Testis (tissue), 3 donors: Measurements from ENCODE around the gene SMCP. TPM values are rescaled to one million over a fixed set of nuclear protein-coding genes. Genes with fewer than 3 reads are reported as not detected.

ENCODE experiments used
- DNase-seq: peaks from one replicate; pipeline ENCODE4 v3.0.0-alpha.2; 2019
- H3K27ac ChIP-seq, 2 donors: fragments of 200-600 bp; sonication (generic); one replicate each; pipeline ENCODE4 v1.5.1; 2019
- H3K27me3 ChIP-seq: fragments of 200-600 bp; sonication (generic); one replicate; pipeline ENCODE4 v1.5.1; 2019
- H3K36me3 ChIP-seq: fragments of 200-600 bp; sonication (generic); one replicate; pipeline ENCODE4 v1.5.1; 2017; ENCODE audit warnings: low read depth; ENCODE audit errors: missing control alignments
- H3K4me1 ChIP-seq: fragments of 200-600 bp; sonication (generic); one replicate; pipeline ENCODE4 v1.5.1; 2019
- H3K4me3 ChIP-seq, 2 donors: fragments of 200-600 bp; sonication (generic); one replicate each; pipeline ENCODE4 v1.5.1; 2017 to 2019
- H3K9me3 ChIP-seq: fragments of 200-600 bp; sonication (generic); one replicate; pipeline ENCODE4 v1.5.1; 2017
- CTCF ChIP-seq, 3 experiments: fragments of 450-650 bp in 2 of 3; fragments of 200-600 bp in 1 of 3; sonication (generic) in 1 of 3; IDR thresholded peaks; one replicate each; pipeline ENCODE4 v1.5.1; 2016 to 2019; ENCODE audit warnings: antibody characterized with exemption in 3 of 3, mild to moderate bottlenecking in 2 of 3, moderate library complexity in 1 of 3
- POLR2A ChIP-seq: fragments of 450-650 bp; IDR thresholded peaks from one replicate; pipeline ENCODE4 v1.6.1; 2017; ENCODE audit warnings: antibody characterized with exemption, mild to moderate bottlenecking, moderate library complexity
- WGBS, 2 donors: methylation state at CpG; one replicate each; pipeline ENCODE4 v1.1.5; 2018; 5-methylcytosine and 5-hydroxymethylcytosine counted together
- intact Hi-C: fragments of 100-400 bp; cut with DNase I; formaldehyde crosslinking; loops from one replicate; pipeline ENCODE4 v1.15.1; 2023; ENCODE audit warnings: low total_unique reads
- polyA plus RNA-seq: library from polyadenylated mRNA; stranded (reverse); fragments of 350-450 nt; fragmentation: Illumina TruSeq; extraction: RNeasy Lipid Tissue Mini Kit (QIAGEN cat#74804); gene quantifications from one replicate; pipeline ENCODE4 v1.2.3, GENCODE V29; 2014; ENCODE audit warnings: low read depth, low replicate concordance; ENCODE audit not compliant: insufficient read depth
- total RNA-seq, 2 donors: library from RNA; depleted of rRNA; stranded (reverse); fragments of >200 nt; gene quantifications; one replicate each; pipeline ENCODE4 v1.2.3, GENCODE V29; 2016

Gene SMCP
- total and polyA plus RNA-seq, 3 donors from 2014 or later, result 249 to 786 (median 724) TPM

- WGBS, 2 donors, result 90 to 92% methylated on average over 3 of the region's 3 CpGs
- no peak overlapping the region for H3K4me3 ChIP-seq
- H3K27me3 ChIP-seq, result no peaks in the 10 kb centered on the region
- intact Hi-C loops, result no loop called here
- no peak overlapping the region for H3K27ac ChIP-seq
- no peaks in the 10 kb centered on the region for H3K9me3 ChIP-seq
- no peaks in the 10 kb centered on the region for H3K4me1 ChIP-seq
- DNase-seq, result no peak
- TF ChIP-seq POLR2A, result no peak
- no peak for TF ChIP-seq CTCF (IDR thresholded peaks at IDR 0.05)
- H3K36me3 ChIP-seq, result no peaks in the 10 kb centered on the region
Measured at GRCh38 chr1:152928671-152929070, 50.5 kb downstream of the SMCP start.

- Histone ChIP-seq H3K4me3 (no peak overlapping the region), H3K4me1 (no peaks in the 10 kb centered on the region), H3K9me3 (no peaks in the 10 kb centered on the region), H3K36me3 (no peaks in the 10 kb centered on the region), H3K27me3 (no peaks in the 10 kb centered on the region), H3K27ac (no peak overlapping the region)
- DNase-seq, result no peak
- intact Hi-C loops, result no loop called here
- TF ChIP-seq CTCF (IDR thresholded peaks at IDR 0.05), result no peak
- TF ChIP-seq POLR2A, result no peak
- 83 to 89% methylated on average over 4 of the region's 4 CpGs for WGBS, 2 donors
Measured at GRCh38 chr1:152932170-152932811, 54.2 kb downstream of the SMCP start.

- no peak for TF ChIP-seq POLR2A
- no peak for TF ChIP-seq CTCF (IDR thresholded peaks at IDR 0.05)
- DNase-seq, result no peak
- intact Hi-C loops, result no loop called here
Measured at GRCh38 chr1:152933196-152933595, 55.1 kb downstream of the SMCP start.

More at GRCh38 chr1:152933196-152933595, 55.1 kb downstream of the SMCP start:
- Histone ChIP-seq H3K9me3 (no peaks in the 10 kb centered on the region), H3K36me3 (no peaks in the 10 kb centered on the region), H3K27me3 (no peaks in the 10 kb centered on the region), H3K4me1 (no peaks in the 10 kb centered on the region), H3K27ac (no peak overlapping the region), H3K4me3 (no peak overlapping the region)
- WGBS, 2 donors, result 82 to 83% methylated on average over 2 of the region's 2 CpGs

Other genes starting within 250 kb of the SMCP start
- gene LCE2D, start 214.9 kb upstream of the SMCP start, total RNA-seq, result not detected
- gene LCE2D, start 214.9 kb upstream of the SMCP start, polyA plus RNA-seq, result not detected
- gene LCE2C, start 203.0 kb upstream of the SMCP start, total RNA-seq, result not detected
- gene LCE2C, start 203.0 kb upstream of the SMCP start, polyA plus RNA-seq, result not detected
- not detected for gene LCE2B, start 192.2 kb upstream of the SMCP start, total RNA-seq
- not detected for gene LCE2B, start 192.2 kb upstream of the SMCP start, polyA plus RNA-seq
- not detected for gene LCE2A, start 180.0 kb upstream of the SMCP start, total RNA-seq
- not detected for gene LCE2A, start 180.0 kb upstream of the SMCP start, polyA plus RNA-seq
- not detected for gene LCE4A, start 170.2 kb upstream of the SMCP start, total RNA-seq
- not detected for gene LCE4A, start 170.2 kb upstream of the SMCP start, polyA plus RNA-seq
- not detected for gene KPRP, start 120.3 kb upstream of the SMCP start, total RNA-seq
- not detected for gene KPRP, start 120.3 kb upstream of the SMCP start, polyA plus RNA-seq
- not detected for gene LCE1F, start 103.2 kb upstream of the SMCP start, total RNA-seq
- not detected for gene LCE1F, start 103.2 kb upstream of the SMCP start, polyA plus RNA-seq
- gene LCE1E, start 92.1 kb upstream of the SMCP start, total RNA-seq, result not detected
- gene LCE1E, start 92.1 kb upstream of the SMCP start, polyA plus RNA-seq, result not detected
- gene LCE1D, start 81.6 kb upstream of the SMCP start, total RNA-seq, result not detected
- not detected for gene LCE1D, start 81.6 kb upstream of the SMCP start, polyA plus RNA-seq
- gene LCE1C, start 71.7 kb upstream of the SMCP start, total RNA-seq, result not detected
- gene LCE1C, start 71.7 kb upstream of the SMCP start, polyA plus RNA-seq, result not detected
- not detected for gene LCE1B, start 66.4 kb upstream of the SMCP start, total RNA-seq
- gene LCE1B, start 66.4 kb upstream of the SMCP start, polyA plus RNA-seq, result not detected
- not detected for gene LCE1A, start 50.8 kb upstream of the SMCP start, total RNA-seq
- gene LCE1A, start 50.8 kb upstream of the SMCP start, polyA plus RNA-seq, result not detected
- not detected for gene LCE6A, start 35.5 kb upstream of the SMCP start, total RNA-seq
- gene LCE6A, start 35.5 kb upstream of the SMCP start, polyA plus RNA-seq, result not detected
- gene LCE7A, start 18.3 kb upstream of the SMCP start, total RNA-seq, result not detected
- gene LCE7A, start 18.3 kb upstream of the SMCP start, polyA plus RNA-seq, result not detected
- not detected for gene IVL, start 30.2 kb downstream of the SMCP start, total RNA-seq
- gene IVL, start 30.2 kb downstream of the SMCP start, polyA plus RNA-seq, result not detected
- not detected for gene SPRR5, start 68.9 kb downstream of the SMCP start, total RNA-seq
- gene SPRR5, start 68.9 kb downstream of the SMCP start, polyA plus RNA-seq, result not detected
- 1 to 10 TPM in 1 of 2 donors, under 1 TPM in 1; 0.81 to 8.4 TPM for gene SPRR4, start 92.3 kb downstream of the SMCP start, total RNA-seq
- 9.5 TPM for gene SPRR4, start 92.3 kb downstream of the SMCP start, polyA plus RNA-seq
- not detected for gene SPRR1A, start 105.8 kb downstream of the SMCP start, total RNA-seq
- not detected for gene SPRR1A, start 105.8 kb downstream of the SMCP start, polyA plus RNA-seq
- not detected for gene SPRR3, start 123.4 kb downstream of the SMCP start, total RNA-seq
- gene SPRR3, start 123.4 kb downstream of the SMCP start, polyA plus RNA-seq, result not detected
- gene SPRR1B, start 152.9 kb downstream of the SMCP start, total RNA-seq, result not detected
- not detected for gene SPRR1B, start 152.9 kb downstream of the SMCP start, polyA plus RNA-seq
- under 1 TPM in 1 of 2 donors, not detected in 1; 0.56 TPM for gene SPRR2D, start 162.8 kb downstream of the SMCP start, total RNA-seq
- gene SPRR2D, start 162.8 kb downstream of the SMCP start, polyA plus RNA-seq, result 0.74 TPM
- gene SPRR2A, start 179.2 kb downstream of the SMCP start, total RNA-seq, result not detected
- not detected for gene SPRR2A, start 179.2 kb downstream of the SMCP start, polyA plus RNA-seq
- under 1 TPM in 1 of 2 donors, not detected in 1; 0.62 TPM for gene SPRR2B, start 193.3 kb downstream of the SMCP start, total RNA-seq
- gene SPRR2B, start 193.3 kb downstream of the SMCP start, polyA plus RNA-seq, result 12.4 TPM
- not detected for gene SPRR2E, start 216.2 kb downstream of the SMCP start, total RNA-seq
- 1.4 TPM for gene SPRR2E, start 216.2 kb downstream of the SMCP start, polyA plus RNA-seq
- gene SPRR2F, start 235.2 kb downstream of the SMCP start, total RNA-seq, result 1 to 10 TPM in 1 of 2 donors, not detected in 1; 4.9 TPM
- 21.6 TPM for gene SPRR2F, start 235.2 kb downstream of the SMCP start, polyA plus RNA-seq